ENCODE measurements around the gene SRGAP2C.
"Not testable (repeated sequence)": the region's sequence is repeated elsewhere in the genome, so short reads cannot be mapped to it uniquely, and the experiment has no call there.

- TF ChIP-seq POLR2A, CTCF (IDR thresholded peaks at IDR 0.05): not testable (repeated sequence)
Measured at GRCh38 chr1:121140393-121140792, 44.4 kb upstream of the SRGAP2C start.
